OCI-LY3 (cell line): ENCODE measurements around the gene RHOT2.
A peak's percentile ranks its signal among the peaks of the same experiment; 100 is the strongest.
"Not testable (repeated sequence)": the region's sequence is repeated elsewhere in the genome, so short reads cannot be mapped to it uniquely, and the experiment has no call there.

Source experiments
- H2AFZ ChIP-seq: fragments of 200-600, 300-600 bp; shearing (Covaris generic); 2 replicates; pipeline ENCODE4 v1.6.0; 2014; ENCODE audit warnings: antibody characterized with exemption, low read depth, low read length
- H3K27ac ChIP-seq: fragments of 200-600, 300-600 bp; sonication (generic); 2 replicates; pipeline ENCODE4 v1.5.1; 2014; ENCODE audit warnings: mild to moderate bottlenecking, low read length, moderate library complexity, mixed read lengths
- H3K27me3 ChIP-seq: fragments of 200-600, 300-600 bp; sonication (generic); 2 replicates; pipeline ENCODE4 v1.6.1; 2014; ENCODE audit warnings: low read depth, low read length, mixed read lengths
- H3K36me3 ChIP-seq: fragments of 200-600, 300-600 bp; sonication (generic); replicated peaks from 2 replicates; pipeline ENCODE3; 2014; ENCODE audit warnings: low read depth, low read length, mixed read lengths
- H3K4me1 ChIP-seq: fragments of 300-600, 200-600 bp; sonication (generic); 2 replicates; pipeline ENCODE4 v1.6.1; 2014; ENCODE audit warnings: low read length, mixed read lengths
- H3K4me2 ChIP-seq: fragments of 200-600, 300-600 bp; sonication (generic); 2 replicates; pipeline ENCODE4 v1.6.1; 2014; ENCODE audit warnings: low read length, mixed read lengths
- H3K4me3 ChIP-seq: fragments of 300-600, 200-600 bp; sonication (generic); 2 replicates; pipeline ENCODE4 v1.5.1; 2014; ENCODE audit warnings: antibody characterized with exemption, mild to moderate bottlenecking, low read length, moderate library complexity
- H3K79me2 ChIP-seq: fragments of 300-600, 200-600 bp; shearing (Covaris generic); 2 replicates; pipeline ENCODE4 v1.6.1; 2014; ENCODE audit warnings: mild to moderate bottlenecking, low read length, mixed read lengths
- H3K9ac ChIP-seq: fragments of 300-600, 200-600 bp; shearing (Covaris generic); 2 replicates; pipeline ENCODE4 v1.6.0; 2014; ENCODE audit warnings: mild to moderate bottlenecking, low read length, moderate library complexity
- H3K9me3 ChIP-seq: fragments of 200-600, 300-600 bp; shearing (Covaris generic); 2 replicates; pipeline ENCODE4 v1.6.1; 2014; ENCODE audit warnings: low read length, mixed read lengths; ENCODE audit not compliant: insufficient read depth
- H4K20me1 ChIP-seq: fragments of 200-600, 300-600 bp; sonication (generic); 2 replicates; pipeline ENCODE4 v1.6.1; 2016; ENCODE audit warnings: low read length, mixed read lengths; ENCODE audit not compliant: insufficient read depth
- EZH2phosphoT487 ChIP-seq: fragments of 200-600 bp; shearing (Covaris generic); IDR thresholded peaks from 2 replicates; pipeline ENCODE4 v1.6.1; 2018; ENCODE audit warnings: antibody characterized with exemption, mixed run types, low read depth
- TF ChIP-seq, protein P1 (sequence below): fragments of 200-600, 300-600 bp; sonication (generic); IDR thresholded peaks from 2 replicates; pipeline ENCODE4 v1.5.1; 2014; ENCODE audit warnings: antibody characterized with exemption, low read length, low read depth

Gene RHOT2

DNA sequence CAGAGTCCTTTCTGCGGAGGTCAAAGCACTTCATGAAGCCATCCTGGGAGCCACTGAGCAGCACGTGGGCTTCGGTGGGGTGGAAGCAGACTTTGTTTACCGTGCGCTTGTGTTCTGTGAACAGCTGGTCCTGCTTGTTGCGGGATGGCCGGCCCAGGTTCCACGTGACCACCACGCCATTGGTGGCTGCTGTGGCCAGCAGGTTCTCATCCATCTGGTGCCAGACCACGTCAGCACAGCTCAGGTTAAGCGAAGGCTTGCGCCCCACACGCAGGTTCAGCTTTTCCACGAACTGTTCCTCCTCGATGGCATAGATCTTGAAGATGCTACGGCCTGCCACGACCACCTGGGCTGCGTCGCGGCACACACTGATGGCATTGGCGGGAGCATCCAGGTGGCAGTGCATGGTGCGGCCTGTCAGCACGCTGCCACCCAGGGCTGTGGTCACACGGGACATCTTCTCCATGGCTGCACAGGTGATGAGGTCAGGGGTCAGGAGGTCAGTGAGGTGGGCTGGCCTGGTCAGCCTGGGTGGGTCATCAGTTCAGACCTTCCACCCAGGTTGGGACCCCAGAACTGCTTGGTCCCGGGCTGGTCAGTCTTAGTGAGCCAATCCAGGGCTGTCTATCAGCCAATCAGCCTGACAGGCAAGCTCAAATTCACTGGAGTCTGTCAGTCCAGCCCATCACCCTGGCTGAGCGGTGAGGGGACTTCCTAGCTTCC lies 21.4 kb downstream of the RHOT2 start:
- Histone ChIP-seq H2AFZ (no peak overlapping the region), H3K27me3 (no peaks in the 10 kb centered on the region), H3K27ac (no peak overlapping the region; the same call in 1 of the 2 replicates), H3K9ac (peak overlapping the region; percentile 81), H3K36me3 (peaks cover 3% of the 10 kb centered on the region), H3K4me2 (peak overlapping the region; percentile 84), H4K20me1 (no peaks in the 10 kb centered on the region), H3K9me3 (no peaks in the 10 kb centered on the region), H3K79me2 (peaks cover 15% of the 10 kb centered on the region), H3K4me1 (peaks cover 9% of the 10 kb centered on the region), H3K4me3 (peak overlapping the region; percentile 93)
- TF ChIP-seq, protein P1, sequence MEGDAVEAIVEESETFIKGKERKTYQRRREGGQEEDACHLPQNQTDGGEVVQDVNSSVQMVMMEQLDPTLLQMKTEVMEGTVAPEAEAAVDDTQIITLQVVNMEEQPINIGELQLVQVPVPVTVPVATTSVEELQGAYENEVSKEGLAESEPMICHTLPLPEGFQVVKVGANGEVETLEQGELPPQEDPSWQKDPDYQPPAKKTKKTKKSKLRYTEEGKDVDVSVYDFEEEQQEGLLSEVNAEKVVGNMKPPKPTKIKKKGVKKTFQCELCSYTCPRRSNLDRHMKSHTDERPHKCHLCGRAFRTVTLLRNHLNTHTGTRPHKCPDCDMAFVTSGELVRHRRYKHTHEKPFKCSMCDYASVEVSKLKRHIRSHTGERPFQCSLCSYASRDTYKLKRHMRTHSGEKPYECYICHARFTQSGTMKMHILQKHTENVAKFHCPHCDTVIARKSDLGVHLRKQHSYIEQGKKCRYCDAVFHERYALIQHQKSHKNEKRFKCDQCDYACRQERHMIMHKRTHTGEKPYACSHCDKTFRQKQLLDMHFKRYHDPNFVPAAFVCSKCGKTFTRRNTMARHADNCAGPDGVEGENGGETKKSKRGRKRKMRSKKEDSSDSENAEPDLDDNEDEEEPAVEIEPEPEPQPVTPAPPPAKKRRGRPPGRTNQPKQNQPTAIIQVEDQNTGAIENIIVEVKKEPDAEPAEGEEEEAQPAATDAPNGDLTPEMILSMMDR = no peak
- no peak for TF ChIP-seq EZH2phosphoT487

DNA sequence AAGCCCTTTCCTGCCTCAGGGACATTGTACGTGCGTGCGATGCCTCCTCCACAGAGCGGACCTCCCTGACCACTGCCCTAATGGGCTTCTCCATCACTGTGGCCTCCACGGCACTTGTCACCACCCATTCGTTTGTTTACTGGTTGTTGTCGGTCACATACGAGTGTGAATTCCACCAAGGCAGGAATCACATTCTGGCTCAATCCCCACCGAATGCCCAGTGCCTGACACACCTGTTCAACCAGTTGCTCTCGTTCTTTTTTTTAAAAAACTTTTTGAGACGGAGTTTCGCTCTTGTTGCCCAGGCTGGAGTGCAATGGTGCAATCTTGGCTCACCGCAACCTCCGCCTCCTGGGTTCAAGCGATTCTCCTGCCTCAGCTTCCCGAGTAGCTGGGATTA lies 23.3 kb downstream of the RHOT2 start:
- not testable (repeated sequence) for H3K4me1 ChIP-seq, H3K9me3 ChIP-seq, H4K20me1 ChIP-seq, H3K9ac ChIP-seq, H2AFZ ChIP-seq, H3K27ac ChIP-seq, H3K4me3 ChIP-seq, H3K4me2 ChIP-seq, H3K27me3 ChIP-seq, H3K36me3 ChIP-seq
- peaks cover 15% of the 10 kb centered on the region for H3K79me2 ChIP-seq

DNA sequence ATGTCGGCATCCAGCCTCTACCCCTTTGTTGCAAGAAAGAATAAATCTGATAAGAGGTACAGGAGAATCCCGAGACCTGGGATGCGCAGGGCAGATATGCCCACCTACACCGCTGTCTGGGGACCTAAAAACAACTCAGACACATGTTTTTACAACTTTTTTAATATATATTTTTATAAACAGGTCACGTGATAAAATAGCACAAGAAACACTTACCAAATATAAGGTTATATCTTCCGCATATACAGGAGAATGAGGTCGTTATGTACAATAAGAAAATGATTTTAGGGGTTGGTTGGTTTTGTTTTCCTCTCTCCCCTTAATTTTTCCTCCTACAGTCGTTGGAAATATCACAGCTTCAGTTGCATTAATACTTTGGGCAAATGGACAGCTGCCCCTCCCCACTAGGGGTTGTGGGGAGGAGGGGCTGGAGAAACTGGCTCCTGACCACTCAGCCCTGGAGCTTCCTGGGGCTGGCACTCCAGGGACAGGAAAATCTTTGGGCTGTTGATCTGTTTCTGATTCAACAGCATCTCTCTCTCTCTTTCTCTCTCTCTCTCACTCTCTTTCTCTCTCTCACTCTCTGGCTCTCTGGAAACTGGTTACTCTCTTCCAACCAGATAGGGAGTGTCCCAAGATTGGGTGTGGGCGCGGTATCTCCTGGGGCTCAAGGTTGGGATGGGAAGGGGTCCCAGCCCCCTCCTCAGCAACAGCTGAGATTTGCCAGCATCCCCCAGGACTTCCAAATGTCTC lies 24.6 kb downstream of the RHOT2 start:
- H3K9ac ChIP-seq = no peak overlapping the region
- no peak overlapping the region for H3K4me3 ChIP-seq
- H3K9me3 ChIP-seq = no peaks in the 10 kb centered on the region
- peaks cover 9% of the 10 kb centered on the region for H3K4me1 ChIP-seq
- no peak overlapping the region for H2AFZ ChIP-seq
- H3K4me2 ChIP-seq = no peak overlapping the region
- H3K79me2 ChIP-seq = peaks cover 15% of the 10 kb centered on the region
- TF ChIP-seq, protein P1 = no peak
- no peak for TF ChIP-seq EZH2phosphoT487
- H3K27ac ChIP-seq = no peak overlapping the region
- H3K27me3 ChIP-seq = no peaks in the 10 kb centered on the region
- no peaks in the 10 kb centered on the region for H3K36me3 ChIP-seq
- H4K20me1 ChIP-seq = no peaks in the 10 kb centered on the region

DNA sequence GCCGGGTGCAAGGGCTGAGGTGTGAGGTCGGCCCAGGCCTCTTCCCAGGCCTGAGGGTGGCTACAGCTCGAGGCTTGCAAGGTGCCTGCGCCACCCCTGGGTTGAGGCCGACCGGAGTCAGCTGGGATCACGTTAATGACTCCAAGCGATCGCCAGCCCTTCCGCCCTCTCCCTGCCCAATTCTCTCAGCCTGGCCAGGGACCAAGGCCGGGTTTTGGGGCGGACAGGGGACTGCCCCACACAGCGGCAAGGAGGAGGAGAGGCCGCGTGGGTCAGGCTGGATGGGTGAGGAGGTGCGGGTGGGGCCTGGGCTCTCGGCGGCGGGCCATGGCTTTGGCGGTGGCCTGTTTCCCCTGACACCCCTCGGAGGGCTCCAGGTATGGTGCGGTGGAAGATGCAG lies 25.4 kb downstream of the RHOT2 start:
- peaks cover 9% of the 10 kb centered on the region for H3K4me1 ChIP-seq
- H3K36me3 ChIP-seq = no peaks in the 10 kb centered on the region
- no peaks in the 10 kb centered on the region for H3K27me3 ChIP-seq
- no peak overlapping the region for H3K4me2 ChIP-seq
- TF ChIP-seq, protein P1 = no peak
- no peak for TF ChIP-seq EZH2phosphoT487
- no peak overlapping the region for H3K27ac ChIP-seq
- no peak overlapping the region for H2AFZ ChIP-seq
- H3K9me3 ChIP-seq = no peaks in the 10 kb centered on the region
- no peaks in the 10 kb centered on the region for H4K20me1 ChIP-seq
- peaks cover 15% of the 10 kb centered on the region for H3K79me2 ChIP-seq
- no peak overlapping the region for H3K9ac ChIP-seq
- H3K4me3 ChIP-seq = no peak overlapping the region
